Astrocyte (in vitro differentiated cells and primary cell): Measurements from ENCODE around the gene SNRPA.

Source experiments
- CTCF ChIP-seq: IDR thresholded peaks from 2 replicates; pipeline ENCODE4 v1.5.1; 2011; ENCODE audit warnings: low read depth, mild to moderate bottlenecking, inconsistent platforms, low read length, moderate library complexity; ENCODE audit not compliant: insufficient read depth
- EZH2 ChIP-seq: IDR thresholded peaks from 2 replicates; pipeline ENCODE4 v1.6.1; 2012; ENCODE audit warnings: mild to moderate bottlenecking, low read length, inconsistent platforms; ENCODE audit not compliant: insufficient read depth

- TF ChIP-seq CTCF (peak; percentile 31), EZH2 (no peak)
Measured at GRCh38 chr19:40797963-40798682, 47.1 kb downstream of the SNRPA start.
